Fibroblast of lung (primary cell): Measurements from ENCODE around the gene DNAJB4.

ENCODE experiments used
- CTCF ChIP-seq, 2 donors: IDR thresholded peaks in 1 of 2; conservative IDR thresholded peaks in 1 of 2; 1 replicate in 1 of 2; 2 replicates in 1 of 2; pipeline ENCODE4 v1.5.1; 2011 to 2012; ENCODE audit warnings: low read length in 2 of 2, control low read depth in 1 of 2, inconsistent platforms in 1 of 2, low read depth in 1 of 2, mild to moderate bottlenecking in 1 of 2
- EZH2 ChIP-seq: IDR thresholded peaks from 2 replicates; pipeline ENCODE4 v1.5.1; 2012; ENCODE audit warnings: low read length, control low read depth, mild to moderate bottlenecking; ENCODE audit errors: missing control alignments

DNA sequence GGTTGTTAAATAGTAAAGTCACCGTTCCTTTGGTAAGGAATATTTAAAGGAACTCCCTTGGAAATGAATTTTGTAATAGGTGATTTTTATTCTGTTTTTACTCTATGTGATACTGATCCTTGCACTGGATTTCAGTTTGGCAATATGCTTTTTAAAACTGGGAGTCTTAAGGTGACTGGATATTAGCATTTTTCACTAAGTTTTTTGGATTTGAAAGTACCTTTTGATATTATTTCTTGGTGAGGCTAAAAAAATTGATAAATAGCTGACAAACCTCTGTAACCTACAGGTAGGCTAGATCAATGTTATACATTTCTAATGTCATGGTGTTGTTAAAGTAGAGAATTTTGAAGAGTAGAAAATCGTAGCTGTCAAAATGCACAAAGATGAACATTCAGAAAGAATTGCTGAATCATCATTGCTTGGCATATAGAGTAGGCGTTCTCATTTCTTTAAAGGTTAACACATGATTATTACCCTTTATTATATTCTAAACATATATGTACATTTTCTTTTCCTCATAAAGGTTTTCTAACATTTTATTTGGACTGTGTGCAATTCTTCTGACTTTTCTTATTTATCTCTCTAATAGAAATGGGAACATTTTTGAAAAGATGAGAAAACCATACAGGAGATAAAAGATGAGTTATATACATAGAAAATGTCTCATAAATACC lies 1.5 kb upstream of the DNAJB4 start:
- TF ChIP-seq CTCF (conservative IDR thresholded peaks at IDR 0.05 in 1 of 2, IDR thresholded peaks at IDR 0.05 in 1 of 2; ENCODE audit: low read depth in 1 of 2, low read length in 2 of 2) (no peak), EZH2 (no peak)
